Activated naive CD4-positive, alpha-beta T cell treated with Interleukin-2 at 50 U/mL for 16 hours (primary cell): ENCODE data around the gene RDX.
"Not testable (repeated sequence)": the region's sequence is repeated elsewhere in the genome, so short reads cannot be mapped to it uniquely, and the experiment has no call there.

Experiments used
- DNase-seq: peaks from one replicate; pipeline ENCODE4 v3.0.0-alpha.2; 2020

Gene RDX

DNA sequence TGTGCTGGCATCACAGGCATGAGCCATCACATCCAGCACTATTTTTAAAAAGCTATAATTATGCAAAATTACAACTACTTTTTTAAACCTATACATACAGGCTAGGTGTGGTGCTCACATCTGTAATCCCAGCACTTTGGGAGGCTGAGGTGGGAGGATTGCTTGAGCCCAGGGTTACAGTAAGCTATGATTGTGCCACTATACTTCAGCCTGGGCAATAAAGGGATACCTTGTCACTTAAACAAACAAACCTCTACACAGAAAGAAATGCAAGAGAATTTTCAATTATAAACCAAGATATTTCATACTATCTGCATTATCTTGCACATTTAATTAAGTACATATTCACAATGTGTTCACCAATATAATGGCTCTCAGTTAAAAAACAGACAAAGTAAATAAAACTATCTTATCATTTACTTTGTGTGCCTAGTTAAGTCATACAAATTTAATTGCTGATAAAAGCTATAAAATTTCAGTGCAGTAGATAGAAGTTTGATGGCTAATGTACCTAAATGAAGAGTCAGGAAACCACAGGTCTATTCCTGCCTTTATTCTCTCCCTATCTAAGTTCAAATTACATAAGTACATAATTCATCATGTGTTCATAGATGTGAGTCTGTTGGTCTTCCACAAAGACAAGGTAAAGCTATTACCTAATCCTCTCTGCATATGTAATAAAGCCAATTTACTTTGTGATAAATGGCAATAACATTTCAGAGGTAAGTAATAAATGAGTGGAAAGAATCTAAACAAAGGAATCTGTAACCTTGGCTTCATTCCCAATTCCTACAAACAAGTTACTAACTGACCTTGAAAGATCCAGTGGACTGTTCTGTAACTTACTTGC is 9.0 kb upstream of the RDX start:
- DNase-seq: no peak

DNA sequence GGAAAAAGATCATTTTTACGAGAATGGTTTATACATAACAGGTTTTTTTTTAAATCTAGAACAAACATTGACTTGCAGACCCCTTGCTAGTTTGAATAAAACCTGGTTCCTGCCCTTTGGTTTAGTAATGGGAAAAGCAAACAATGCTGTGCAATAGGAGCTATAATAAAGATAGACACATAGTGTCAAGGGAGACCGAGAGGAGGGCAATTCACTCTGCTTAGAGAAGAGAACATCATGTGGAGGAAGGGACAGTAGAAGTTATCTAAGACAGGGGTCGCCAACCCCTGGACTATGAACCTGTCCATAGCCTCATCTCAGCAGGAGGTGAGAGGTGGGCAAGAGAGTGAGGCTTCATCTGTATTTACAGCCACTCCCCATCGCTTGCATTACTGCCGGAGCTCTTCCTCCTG is 7.0 kb upstream of the RDX start:
- DNase-seq: no peak

DNA sequence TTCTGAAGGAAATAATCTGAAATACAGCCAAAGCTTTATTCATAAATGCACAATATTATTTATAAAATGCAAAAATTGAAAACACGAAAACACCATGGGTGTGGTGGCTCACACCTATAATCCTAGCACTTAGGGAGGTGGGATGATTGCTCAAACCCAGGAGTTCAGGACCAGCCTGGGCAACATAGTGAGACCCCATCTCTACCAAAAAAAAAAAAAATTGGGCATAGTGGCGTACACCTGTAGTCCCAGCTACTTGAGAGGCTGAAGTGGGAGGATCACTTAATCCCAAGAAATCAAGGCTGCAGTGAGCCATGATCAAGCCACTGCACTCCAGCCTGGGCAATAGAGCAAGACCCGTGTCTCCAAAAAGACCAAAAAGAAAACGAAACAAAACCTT is 5.2 kb upstream of the RDX start:
- no peak for DNase-seq

DNA sequence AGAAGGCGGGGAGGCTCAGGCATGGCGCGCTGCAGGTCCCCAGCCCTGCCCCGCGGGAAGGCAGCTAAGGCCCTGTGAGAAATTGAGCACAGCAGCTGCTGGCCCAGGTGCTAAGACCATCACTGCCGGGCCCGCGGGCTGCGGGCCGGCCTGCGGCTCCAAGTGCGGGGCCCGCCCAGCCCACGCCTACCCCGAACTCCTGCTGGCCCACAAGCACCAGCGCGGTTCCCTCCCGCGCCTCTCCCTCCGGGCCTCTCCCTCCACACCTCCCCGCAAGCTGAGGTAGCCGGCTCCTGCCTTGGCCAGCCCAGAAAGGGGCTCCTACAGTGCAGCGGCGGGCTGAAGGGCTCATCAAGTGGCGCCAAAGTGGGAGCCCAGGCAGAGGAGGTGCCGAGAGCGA is 4.6 kb upstream of the RDX start:
- no peak for DNase-seq

DNA sequence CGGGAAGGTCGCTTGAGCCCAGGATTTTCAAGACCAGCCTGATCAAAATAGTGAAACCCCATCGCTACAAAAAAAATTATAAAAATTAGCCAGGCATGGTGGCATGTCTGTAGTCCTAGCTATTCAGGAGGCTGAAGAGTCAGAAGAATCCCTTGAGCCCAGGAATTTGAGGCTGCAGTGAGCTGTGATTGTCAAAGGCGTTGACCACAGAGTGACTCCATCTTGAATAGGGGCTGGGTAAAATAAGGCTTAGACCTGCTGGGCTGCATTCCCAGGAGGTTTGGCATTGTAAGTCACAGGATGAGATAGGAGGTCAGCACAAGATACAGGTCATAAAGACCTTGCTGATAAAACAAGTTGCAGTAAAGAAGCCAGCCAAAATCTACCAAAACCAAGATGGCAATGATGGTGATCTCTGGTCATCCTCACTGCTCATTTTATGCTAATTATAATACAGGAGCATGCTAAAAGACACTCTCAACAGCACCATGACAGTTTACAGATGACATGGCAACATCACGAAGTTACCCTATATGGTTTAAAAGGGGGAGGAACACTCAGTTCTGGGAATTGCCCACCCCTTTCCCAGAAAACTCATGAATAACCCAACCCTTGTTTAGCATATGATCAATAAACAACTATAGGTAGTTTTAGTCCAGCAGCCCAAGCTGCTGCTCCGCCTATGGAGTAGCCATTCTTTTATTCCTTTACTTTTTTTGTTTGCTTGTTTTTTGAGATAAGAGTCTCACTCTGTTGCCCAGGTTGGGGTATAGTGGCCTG is 2.8 kb upstream of the RDX start:
- no peak for DNase-seq

DNA sequence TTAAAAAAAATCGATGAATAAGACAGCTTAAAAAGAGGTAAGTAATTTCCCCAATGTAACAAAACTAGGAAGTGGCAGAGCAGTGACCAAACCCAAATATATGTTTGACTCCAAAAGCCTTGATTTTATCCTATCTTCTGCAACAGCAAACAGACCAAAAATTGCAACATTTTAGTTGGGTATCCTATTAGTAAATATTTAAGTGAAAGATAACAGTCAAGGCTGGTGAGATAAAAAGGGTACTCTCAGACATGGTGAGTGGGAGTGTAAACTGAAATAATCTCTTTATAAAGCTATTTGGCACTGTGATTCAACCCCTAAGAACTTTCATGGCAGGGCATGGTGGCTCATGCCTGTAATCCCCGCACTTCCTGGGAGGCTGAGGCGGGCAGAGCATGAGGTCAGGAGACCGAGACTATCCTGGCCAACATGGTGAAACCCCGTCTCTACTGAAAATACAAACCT is 1.9 kb upstream of the RDX start:
- DNase-seq: no peak

DNA sequence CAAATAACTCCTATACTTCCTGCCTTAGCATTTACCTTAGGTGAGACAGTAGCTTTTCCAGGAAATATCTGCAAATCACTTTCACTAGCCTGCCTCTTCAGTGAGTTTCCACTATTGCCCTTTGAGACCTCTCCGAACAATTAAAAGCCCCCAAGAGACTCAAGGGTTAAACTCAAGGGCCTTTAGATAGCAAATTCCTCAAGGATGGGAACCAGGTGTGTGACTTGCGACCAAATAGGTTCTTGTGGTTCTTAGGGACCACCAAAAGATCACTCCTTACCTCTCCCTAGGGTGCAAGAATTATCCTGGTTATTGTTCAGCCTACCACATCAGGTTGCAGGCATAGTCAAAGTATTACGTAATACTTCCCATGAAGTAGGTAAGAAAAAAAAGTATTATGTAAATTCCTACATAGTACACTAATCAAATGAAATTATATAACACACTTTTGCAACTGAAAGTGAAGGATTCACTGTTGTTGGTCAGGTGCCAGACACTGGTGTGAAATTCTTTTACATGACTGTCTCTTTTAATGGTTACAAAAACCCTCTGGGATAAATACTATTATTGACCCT is 1.4 kb upstream of the RDX start:
- DNase-seq: no peak

DNA sequence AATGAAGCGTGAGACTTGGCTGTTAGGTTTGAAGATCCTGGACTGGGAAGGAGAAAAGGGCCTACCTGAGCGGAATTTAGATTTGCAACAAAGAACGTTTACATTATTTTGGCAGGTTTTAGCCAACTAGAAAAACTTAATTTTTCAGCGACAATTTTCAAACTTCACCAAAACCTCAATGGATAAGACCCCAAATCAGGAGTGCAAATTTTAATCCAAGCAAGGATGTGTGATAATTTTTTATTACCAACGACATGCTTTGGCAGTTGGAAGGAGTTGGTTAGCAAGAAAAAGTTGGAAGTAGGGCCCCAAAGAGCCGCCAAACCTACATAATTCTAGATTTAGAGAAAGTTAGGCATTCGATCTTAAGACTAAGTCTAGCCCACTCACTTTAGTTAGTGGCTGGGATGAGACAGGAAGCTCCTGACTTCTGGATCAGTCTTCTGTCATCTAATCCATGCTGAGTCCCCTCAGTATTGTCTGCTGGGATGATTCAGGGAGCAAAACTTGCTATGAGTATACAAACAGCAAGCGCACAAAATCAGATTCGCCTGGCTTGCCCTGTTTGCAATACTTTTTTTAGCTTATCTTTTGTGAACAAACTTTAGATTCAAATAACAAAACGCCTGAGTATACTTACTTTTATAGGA is 787 bp upstream of the RDX start:
- no peak for DNase-seq

DNA sequence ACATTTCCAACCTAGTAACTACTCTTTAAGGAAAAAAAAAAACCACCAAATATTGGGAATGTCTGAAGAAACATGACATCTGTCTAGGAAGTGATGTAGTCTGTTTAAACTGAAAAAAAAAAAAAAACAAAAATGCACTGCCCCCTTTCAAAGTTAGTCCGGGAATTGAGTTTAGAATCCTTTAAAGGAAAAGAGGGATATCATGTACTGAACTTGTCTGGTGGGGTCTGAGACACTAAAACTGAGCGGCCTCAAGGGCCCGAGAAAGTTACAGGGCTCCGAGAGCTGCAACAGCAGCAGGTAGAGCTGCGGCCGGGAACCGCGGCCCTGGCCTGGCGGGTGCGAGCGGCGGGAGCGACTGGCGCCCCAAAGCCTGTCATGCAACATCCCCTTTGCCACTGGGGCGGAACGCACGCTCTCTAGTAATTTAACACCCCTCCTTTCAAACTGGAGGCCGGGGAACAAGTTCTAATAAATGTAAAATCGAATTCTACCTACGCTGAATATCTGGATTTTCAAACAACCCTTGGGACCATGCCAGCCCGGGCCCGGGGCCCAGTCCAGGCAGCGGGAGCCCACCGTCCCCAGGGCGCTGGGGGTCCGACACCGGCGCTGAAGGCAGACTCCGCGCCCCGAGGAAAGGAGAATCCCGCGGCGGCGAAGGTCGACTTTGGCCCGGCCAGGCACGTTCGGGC is 736 bp downstream of the RDX start:
- DNase-seq: peak; percentile 56

DNA sequence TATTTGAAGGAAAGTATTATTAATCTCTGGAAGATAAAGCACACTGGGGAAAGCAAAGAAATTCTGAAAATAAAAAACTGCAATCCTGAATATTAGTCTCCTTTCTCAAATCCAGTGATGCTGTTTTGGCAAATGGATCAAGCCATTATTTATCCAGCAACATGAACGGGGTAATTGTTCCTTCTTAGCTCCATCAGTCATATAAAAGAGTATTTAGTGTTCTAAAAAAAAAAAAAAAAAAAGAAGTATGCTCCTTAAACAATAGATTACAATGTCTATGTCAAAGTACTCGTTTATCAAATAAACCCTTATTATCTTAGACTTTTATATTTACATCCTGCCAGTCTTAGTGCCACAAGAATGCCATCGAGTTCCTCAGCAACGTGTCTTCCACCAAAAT is 1.3 kb downstream of the RDX start:
- no peak for DNase-seq

DNA sequence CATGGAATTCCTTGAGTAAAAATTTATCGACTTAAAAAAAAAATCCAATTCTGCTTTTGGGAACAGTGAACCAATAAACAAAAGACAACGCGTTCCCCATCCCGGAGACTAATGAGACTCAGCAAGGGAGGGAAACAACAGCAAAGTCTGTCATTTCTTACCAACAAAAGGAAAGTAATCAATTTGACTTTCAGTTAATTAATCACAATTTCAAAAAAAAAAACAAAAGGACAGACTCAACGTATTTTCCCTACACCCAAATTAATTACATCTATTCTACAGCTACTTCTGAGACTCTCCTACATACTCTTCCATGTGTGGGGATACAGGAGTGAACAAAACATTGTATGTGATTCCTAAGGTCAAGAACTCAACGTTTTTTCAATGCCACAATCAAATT is 1.9 kb downstream of the RDX start:
- DNase-seq: no peak

DNA sequence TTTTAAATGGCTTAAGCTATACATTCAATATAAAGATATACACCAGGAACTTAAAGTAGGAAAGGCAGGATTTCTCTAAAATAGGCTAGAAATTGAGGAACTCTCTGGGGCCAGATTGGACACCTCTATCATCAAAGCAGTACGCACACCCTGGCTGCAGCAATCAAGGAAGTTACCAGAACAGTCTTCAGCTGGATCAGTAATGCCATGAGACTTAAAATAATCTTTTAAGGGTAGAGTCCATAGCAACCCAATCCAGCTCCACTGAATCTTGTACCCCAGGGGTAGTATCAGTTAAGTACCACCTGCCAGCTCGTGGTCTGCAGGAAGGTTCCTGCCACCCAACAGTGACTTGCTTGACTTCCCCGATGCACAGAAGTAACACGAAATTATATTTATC is 3.0 kb downstream of the RDX start:
- no peak for DNase-seq

DNA sequence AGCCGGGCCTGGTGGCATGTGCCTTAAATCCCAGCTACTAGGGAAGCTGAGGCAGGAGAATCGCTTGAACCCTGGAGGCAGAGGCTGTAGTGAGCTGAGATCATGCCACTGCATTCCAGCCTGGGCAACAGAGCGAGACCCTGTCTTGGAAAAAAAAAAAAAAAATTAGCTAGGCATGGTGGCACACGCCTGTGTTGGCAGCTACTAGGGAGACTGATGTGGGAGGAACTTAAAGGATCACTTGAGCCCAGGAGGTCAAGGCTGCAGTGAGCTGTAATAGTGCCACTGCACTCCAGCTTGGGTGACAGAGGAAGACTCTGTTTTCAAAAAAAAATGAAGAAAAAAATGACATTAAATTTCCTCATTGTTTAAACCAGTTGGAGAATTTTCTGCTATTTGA is 4.3 kb downstream of the RDX start:
- not testable (repeated sequence) for DNase-seq

DNA sequence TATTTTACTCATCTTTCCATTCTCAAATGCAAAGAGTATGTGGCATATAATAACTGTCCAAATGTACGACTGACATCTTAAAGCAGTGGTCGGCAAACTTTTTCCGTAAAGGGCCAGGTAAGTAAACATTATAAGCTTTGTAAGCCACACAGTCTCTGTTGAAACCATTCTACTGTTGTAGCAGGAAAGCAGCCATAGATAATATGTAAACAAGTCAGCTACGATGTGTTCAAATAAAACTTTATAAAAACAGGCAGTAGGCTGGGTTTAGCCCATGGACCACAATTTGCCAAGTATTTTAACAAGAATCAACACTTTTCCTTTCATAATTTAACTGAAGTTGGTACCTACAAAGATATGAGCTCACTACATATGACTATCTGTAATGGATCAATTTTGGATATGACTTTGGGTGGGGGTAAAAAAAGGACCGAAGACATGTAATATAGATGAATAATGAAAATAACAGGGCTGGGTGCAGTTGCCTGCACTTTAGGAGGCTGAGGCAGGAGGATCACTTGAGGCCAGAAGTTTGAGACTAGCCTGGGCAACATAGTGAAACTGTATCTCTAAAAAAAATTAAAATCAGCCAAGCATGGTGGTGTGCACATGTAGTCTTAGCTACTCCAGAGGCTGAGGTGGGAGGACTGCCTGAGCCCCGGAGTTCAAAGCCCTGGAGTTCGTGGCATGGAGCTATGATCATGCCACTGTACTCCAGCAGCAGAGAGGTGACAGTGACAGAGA is 5.7 kb downstream of the RDX start:
- no peak for DNase-seq

DNA sequence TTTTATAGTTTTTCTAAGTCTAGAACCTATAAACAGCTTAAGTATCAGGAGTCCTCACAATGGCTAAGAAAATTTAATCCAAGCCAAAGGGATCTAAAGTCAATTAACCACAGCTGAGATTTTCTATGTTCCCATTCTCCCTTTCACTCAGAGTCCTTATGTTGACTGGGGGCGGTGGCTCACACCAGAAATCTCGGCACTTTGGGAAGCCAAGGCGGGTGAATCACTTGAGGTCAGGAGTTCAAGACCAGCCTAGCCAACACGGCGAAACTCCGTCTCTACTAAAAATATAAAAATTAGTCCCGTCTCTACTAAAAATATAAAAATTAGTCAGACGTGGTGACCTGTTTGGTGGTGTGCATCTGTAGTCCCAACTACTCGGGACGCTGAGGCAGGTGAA is 6.9 kb downstream of the RDX start:
- no peak for DNase-seq

DNA sequence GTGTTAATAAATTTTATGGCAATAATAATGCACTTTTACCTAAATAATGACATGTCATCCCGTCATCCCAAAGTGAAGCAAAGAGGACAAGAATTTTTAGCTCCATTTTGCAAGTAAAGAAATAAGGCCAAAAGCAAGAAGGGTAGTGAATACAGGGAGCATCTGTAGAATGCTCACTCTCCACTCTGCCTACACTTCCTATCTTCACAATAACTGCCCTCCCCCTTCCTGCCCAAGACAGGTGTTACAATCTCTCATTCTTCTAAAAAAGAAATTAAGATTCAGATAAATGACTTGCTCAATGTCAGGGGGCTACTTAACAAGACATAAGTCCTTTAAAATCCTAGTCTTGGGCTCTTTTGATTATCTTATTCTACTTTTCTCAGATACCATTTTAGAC is 8.9 kb downstream of the RDX start:
- DNase-seq: no peak

DNA sequence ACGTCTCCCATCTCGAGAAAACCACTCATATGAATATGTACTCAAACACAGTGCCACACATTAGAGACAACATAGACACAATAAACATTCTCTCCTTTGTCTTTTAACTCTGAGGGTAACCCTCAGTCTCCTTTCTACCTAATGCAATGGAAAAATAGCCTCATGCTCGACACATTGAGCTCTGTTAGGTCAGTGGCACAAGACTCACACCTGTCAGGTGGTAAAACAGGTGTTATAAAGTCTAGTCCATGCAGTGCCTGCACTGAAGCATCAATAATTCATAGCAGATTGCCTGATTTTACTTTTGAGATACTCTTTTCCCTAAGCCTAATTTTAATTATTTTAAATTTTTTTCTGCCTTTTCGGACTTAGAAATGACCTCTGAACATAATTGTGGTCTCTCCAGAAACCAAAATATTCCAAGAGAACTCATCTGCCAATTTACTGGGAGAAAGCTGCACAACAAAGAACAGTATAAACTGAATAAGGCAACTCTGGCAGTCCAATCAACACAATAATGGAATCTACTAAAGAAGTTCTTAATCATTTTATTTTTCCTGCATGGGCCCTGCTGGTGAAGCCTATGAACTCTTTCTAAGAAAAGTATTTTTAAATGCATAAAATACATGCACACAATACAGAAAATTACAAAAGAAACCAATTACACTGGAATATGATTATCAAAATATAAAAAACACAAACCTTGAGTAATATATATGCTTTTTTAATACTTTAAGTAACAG is 9.9 kb downstream of the RDX start:
- no peak for DNase-seq

DNA sequence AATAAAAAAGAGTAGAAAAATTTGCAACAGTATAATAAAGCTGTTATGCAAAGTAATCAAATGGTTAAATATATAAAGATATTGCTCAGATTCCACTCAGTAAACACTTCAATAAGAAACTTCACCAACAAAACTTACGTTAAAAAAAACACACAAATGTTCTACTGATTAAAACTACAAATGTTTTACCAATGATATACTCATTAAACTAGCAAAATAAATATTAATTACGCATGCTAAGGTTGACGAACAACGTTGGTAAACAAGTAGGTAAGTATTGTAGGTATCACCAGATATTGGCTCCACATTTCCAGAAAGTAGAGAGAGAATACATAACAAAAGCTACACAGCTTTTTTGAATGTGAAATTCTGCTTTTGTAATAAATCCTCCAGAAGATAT is 12.6 kb downstream of the RDX start:
- DNase-seq: no peak

DNA sequence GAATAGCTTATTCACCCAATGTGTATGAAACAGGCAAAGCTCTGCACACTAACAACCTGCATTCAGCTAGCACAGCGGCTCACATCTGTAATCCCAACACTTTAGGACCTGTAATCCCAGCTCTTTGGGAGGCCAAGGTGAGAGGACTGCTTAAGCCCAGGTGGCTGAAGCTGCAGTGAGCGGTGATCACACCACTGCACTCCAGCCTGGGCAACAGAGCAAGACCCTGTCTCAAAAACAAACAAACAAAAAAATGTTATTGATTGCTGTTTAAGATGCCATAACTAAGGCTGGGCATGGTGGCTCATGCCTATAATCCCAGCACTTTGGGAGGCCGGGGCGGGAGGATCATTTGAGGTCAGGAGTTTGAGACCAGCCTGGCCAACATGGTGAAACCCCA is 15.8 kb downstream of the RDX start:
- not testable (repeated sequence) for DNase-seq

DNA sequence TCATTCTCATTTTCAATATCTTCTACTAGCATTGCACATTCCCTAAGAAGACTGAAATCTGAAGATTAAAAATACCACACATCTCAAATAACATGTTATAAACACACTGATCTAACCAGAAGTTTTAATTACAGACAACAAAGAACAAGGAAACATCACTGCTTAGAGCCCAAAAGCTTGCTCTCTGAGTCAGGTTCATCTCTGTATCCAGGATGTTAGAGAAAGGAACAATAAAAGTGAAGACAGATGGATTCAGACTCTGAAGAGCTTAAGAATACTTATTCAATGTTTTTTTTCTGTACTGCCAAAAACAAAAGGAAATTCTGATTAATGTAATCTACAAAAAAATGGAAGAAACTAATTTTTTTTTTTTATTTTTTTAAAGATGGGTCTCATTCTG is 16.5 kb downstream of the RDX start:
- no peak for DNase-seq

DNA sequence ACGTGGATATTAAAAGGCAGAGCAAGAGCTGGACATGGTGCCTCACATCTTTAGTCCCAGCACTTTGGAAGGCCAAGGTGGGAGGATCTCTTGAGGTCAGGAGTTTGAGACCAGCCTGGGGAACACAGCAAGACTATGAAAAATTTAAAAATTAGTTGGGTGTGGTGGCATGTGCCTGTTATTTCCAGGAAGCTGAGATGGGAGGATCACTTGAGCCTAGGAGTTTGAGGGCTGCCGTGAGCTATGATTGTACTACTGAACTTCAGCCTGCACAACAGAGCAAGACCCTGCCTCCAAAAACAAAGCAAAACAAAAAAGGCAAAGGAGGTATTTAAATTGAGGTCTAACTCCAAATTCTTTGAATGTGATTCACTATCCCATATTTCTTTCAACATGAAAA is 23.5 kb downstream of the RDX start:
- no peak for DNase-seq
